Measurements from ENCODE around the gene CASQ2. TPM values are rescaled to one million over a fixed set of nuclear protein-coding genes. Genes with fewer than 3 reads are reported as not detected.

CASQ2 gene
- polyA plus RNA-seq, 3 donors, result not detected

- no peaks in the 10 kb centered on the region for H3K79me2 ChIP-seq (ENCODE audit: insufficient read depth, low read length)
- no peaks in the 10 kb centered on the region for H3K9me3 ChIP-seq (replicated peaks in 1 of 2; ENCODE audit: control insufficient read depth in 1 of 2, insufficient read depth in 1 of 2, low read length in 2 of 2)
- TF ChIP-seq CTCF (IDR thresholded peaks at IDR 0.05), result peak; percentile 88
- no peak overlapping the region for H2AFZ ChIP-seq (ENCODE audit: insufficient read depth, low read depth, low read length, poor library complexity, severe bottlenecking)
- no peak overlapping the region for H3K4me3 ChIP-seq (replicated peaks in 1 of 3; ENCODE audit: low read depth in 2 of 3, low read length in 3 of 3)
- Mint-ChIP-seq H3K36me3 (no peaks in the 10 kb centered on the region), H3K27me3 (ENCODE audit: low read depth in 3 of 3) (peaks cover 1 to 9% (median 1%) of the 10 kb centered on the region in 3 donors), H3K4me3 (no peak overlapping the region), H3K9me3 (no peaks in the 10 kb centered on the region), H3K27ac (no peak overlapping the region), H3K4me1 (no peaks in the 10 kb centered on the region)
- DNase-seq, result peak; percentile 12 to 46 (median 23)
- no peaks in the 10 kb centered on the region for H3K4me1 ChIP-seq (ENCODE audit: control insufficient read depth in 1 of 2, insufficient read depth in 2 of 2, low read length in 2 of 2)
- no peak overlapping the region for H3K4me2 ChIP-seq (replicated peaks; ENCODE audit: extremely low read depth, low read length, poor library complexity, severe bottlenecking)
- no peaks in the 10 kb centered on the region for H4K20me1 ChIP-seq (ENCODE audit: insufficient read depth, low read length)
- no peaks in the 10 kb centered on the region for H3K27me3 ChIP-seq (ENCODE audit: control insufficient read depth in 2 of 2, insufficient read depth in 2 of 2, low read length in 2 of 2)
- intact Hi-C loops (cut with micrococcal nuclease), result no loop called here
- H3K27ac ChIP-seq (ENCODE audit: low read depth in 1 of 2, low read length in 2 of 2), result no peak overlapping the region
- 50% methylated on average over 2 of the region's 8 CpGs for WGBS (ENCODE audit: insufficient coverage)
- no peak overlapping the region for H3K9ac ChIP-seq (ENCODE audit: insufficient read depth, low read length, poor library complexity, severe bottlenecking)
- H3K36me3 ChIP-seq (replicated peaks in 1 of 2; ENCODE audit: control insufficient read depth in 1 of 2, insufficient read depth in 2 of 2, low read length in 2 of 2), result no peaks in the 10 kb centered on the region
Measured at GRCh38 chr1:115706587-115707425, 61.7 kb downstream of the CASQ2 start.

- Mint-ChIP-seq H3K27me3 (ENCODE audit: low read depth in 3 of 3) (peaks cover 1 to 9% (median 3%) of the 10 kb centered on the region in 3 donors), H3K9me3 (no peaks in the 10 kb centered on the region), H3K4me1 (no peaks in the 10 kb centered on the region), H3K4me3 (no peak overlapping the region), H3K36me3 (no peaks in the 10 kb centered on the region), H3K27ac (no peak overlapping the region)
- 100% methylated on average over 7 of the region's 9 CpGs for WGBS (ENCODE audit: insufficient coverage)
- Histone ChIP-seq H4K20me1 (ENCODE audit: insufficient read depth, low read length) (no peaks in the 10 kb centered on the region), H3K4me2 (replicated peaks; ENCODE audit: extremely low read depth, low read length, poor library complexity, severe bottlenecking) (no peak overlapping the region), H3K36me3 (replicated peaks in 1 of 2; ENCODE audit: control insufficient read depth in 1 of 2, insufficient read depth in 2 of 2, low read length in 2 of 2) (no peaks in the 10 kb centered on the region), H3K79me2 (ENCODE audit: insufficient read depth, low read length) (no peaks in the 10 kb centered on the region), H3K9ac (ENCODE audit: insufficient read depth, low read length, poor library complexity, severe bottlenecking) (no peak overlapping the region), H3K9me3 (replicated peaks in 1 of 2; ENCODE audit: control insufficient read depth in 1 of 2, insufficient read depth in 1 of 2, low read length in 2 of 2) (no peaks in the 10 kb centered on the region), H3K4me1 (ENCODE audit: control insufficient read depth in 1 of 2, insufficient read depth in 2 of 2, low read length in 2 of 2) (no peaks in the 10 kb centered on the region), H3K4me3 (replicated peaks in 1 of 3; ENCODE audit: low read depth in 2 of 3, low read length in 3 of 3) (no peak overlapping the region), H3K27me3 (ENCODE audit: control insufficient read depth in 2 of 2, insufficient read depth in 2 of 2, low read length in 2 of 2) (no peaks in the 10 kb centered on the region), H3K27ac (ENCODE audit: low read depth in 1 of 2, low read length in 2 of 2) (no peak overlapping the region), H2AFZ (ENCODE audit: insufficient read depth, low read depth, low read length, poor library complexity, severe bottlenecking) (no peak overlapping the region)
- no peak for DNase-seq
- TF ChIP-seq CTCF (IDR thresholded peaks at IDR 0.05), result no peak
- intact Hi-C loops (cut with micrococcal nuclease), result no loop called here
Measured at GRCh38 chr1:115705963-115706362, 62.6 kb downstream of the CASQ2 start.
